Measurements from ENCODE around the gene ERFE.

GRCh38 chr2:238162251-238162845, 3.6 kb downstream of the ERFE start:
- no peak for TF ChIP-seq NFRKB (IDR thresholded peaks at IDR 0.05)
- no peak for TF ChIP-seq TARDBP (IDR thresholded peaks at IDR 0.05)
- no peak for TF ChIP-seq FOXM1 (IDR thresholded peaks at IDR 0.05; ENCODE audit: borderline replicate concordance)
- TF ChIP-seq SP1 (IDR thresholded peaks at IDR 0.05) = no peak
- no peak for TF ChIP-seq ARNT (IDR thresholded peaks at IDR 0.05)
- no peak for TF ChIP-seq FOXA1 (IDR thresholded peaks at IDR 0.05)
- TF ChIP-seq, protein P1, sequence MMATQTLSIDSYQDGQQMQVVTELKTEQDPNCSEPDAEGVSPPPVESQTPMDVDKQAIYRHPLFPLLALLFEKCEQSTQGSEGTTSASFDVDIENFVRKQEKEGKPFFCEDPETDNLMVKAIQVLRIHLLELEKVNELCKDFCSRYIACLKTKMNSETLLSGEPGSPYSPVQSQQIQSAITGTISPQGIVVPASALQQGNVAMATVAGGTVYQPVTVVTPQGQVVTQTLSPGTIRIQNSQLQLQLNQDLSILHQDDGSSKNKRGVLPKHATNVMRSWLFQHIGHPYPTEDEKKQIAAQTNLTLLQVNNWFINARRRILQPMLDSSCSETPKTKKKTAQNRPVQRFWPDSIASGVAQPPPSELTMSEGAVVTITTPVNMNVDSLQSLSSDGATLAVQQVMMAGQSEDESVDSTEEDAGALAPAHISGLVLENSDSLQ (IDR thresholded peaks at IDR 0.05) = no peak
- TF ChIP-seq SUZ12 (IDR thresholded peaks at IDR 0.05) = no peak
- no peak for TF ChIP-seq LEF1 (IDR thresholded peaks at IDR 0.05; ENCODE audit: borderline replicate concordance)
- TF ChIP-seq ELF4 (IDR thresholded peaks at IDR 0.05) = no peak
- TF ChIP-seq HDGF (IDR thresholded peaks at IDR 0.05; ENCODE audit: borderline replicate concordance) = no peak
- no peak for TF ChIP-seq L3MBTL2 (conservative IDR thresholded peaks at IDR 0.05)

Data from HEK293T (cell line).